NCI-H146 treated with DMSO at 0.1 percent for 48 hours (cell line): Measurements from ENCODE around the gene DECR2.

Source experiments
- DNase-seq: peaks from one replicate; lab custom pipeline; 2025; ENCODE audit not compliant: unreplicated experiment; lab: John Stamatoyannopoulos, UW

DECR2 gene

GRCh38 chr16:440627-441026 is 38.9 kb downstream of the DECR2 start:
- no peak for DNase-seq

- no peak for DNase-seq
Measured at GRCh38 chr16:441447-441846, 39.8 kb downstream of the DECR2 start.

GRCh38 chr16:442976-443375 is 41.3 kb downstream of the DECR2 start:
- DNase-seq = no peak

GRCh38 chr16:444027-444426 is 42.3 kb downstream of the DECR2 start:
- no peak for DNase-seq

GRCh38 chr16:445566-445965 is 43.9 kb downstream of the DECR2 start:
- DNase-seq = peak; percentile 33

- no peak for DNase-seq
Measured at GRCh38 chr16:450385-450784, 48.7 kb downstream of the DECR2 start.

GRCh38 chr16:450785-451512 is 49.3 kb downstream of the DECR2 start:
- peak; percentile 82 for DNase-seq

GRCh38 chr16:454397-454940 is 52.8 kb downstream of the DECR2 start:
- DNase-seq = no peak

GRCh38 chr16:455453-455852 is 53.8 kb downstream of the DECR2 start:
- no peak for DNase-seq

GRCh38 chr16:456891-457483 is 55.3 kb downstream of the DECR2 start:
- no peak for DNase-seq

- no peak for DNase-seq
Measured at GRCh38 chr16:457732-458400, 56.2 kb downstream of the DECR2 start.

GRCh38 chr16:459761-460160 is 58.1 kb downstream of the DECR2 start:
- DNase-seq = no peak

GRCh38 chr16:460787-461186 is 59.1 kb downstream of the DECR2 start:
- DNase-seq = no peak
